T-helper 17 cell (primary cell): ENCODE measurements around the gene CDH5. TPM values are rescaled to one million over a fixed set of nuclear protein-coding genes. Genes with fewer than 3 reads are reported as not detected.

Experiments
- ATAC-seq: fragments of 150-1000 bp; cut with Tn5 transposase; 2 replicates; pipeline ENCODE4 v1.10.0; 2021; ENCODE audit warnings: mild to moderate bottlenecking, moderate library complexity
- DNase-seq, 3 donors: peaks; one replicate each; pipeline versions ENCODE4 v3.0.0 to v3.0.0-alpha.2; 2020 to 2021
- H3K9me3 ChIP-seq: one replicate; pipeline ENCODE4 v1.7.0; 2013; ENCODE audit warnings: low read length, mild to moderate bottlenecking; ENCODE audit not compliant: control insufficient read depth, poor library complexity, severe bottlenecking
- H3K27ac Mint-ChIP-seq: one replicate; pipeline ENCODE4 v1.8.0; 2022; ENCODE audit warnings: mild to moderate bottlenecking, moderate library complexity, mixed read lengths
- H3K27me3 Mint-ChIP-seq: one replicate; pipeline ENCODE4 v1.8.0; 2022; ENCODE audit warnings: mixed read lengths
- H3K36me3 Mint-ChIP-seq: one replicate; pipeline ENCODE4 v1.8.0; 2022; ENCODE audit warnings: low read depth, mixed read lengths
- H3K4me1 Mint-ChIP-seq: one replicate; pipeline ENCODE4 v1.8.0; 2022; ENCODE audit warnings: mild to moderate bottlenecking, mixed read lengths
- H3K4me3 Mint-ChIP-seq: one replicate; pipeline ENCODE4 v1.8.0; 2022; ENCODE audit warnings: mild to moderate bottlenecking, moderate library complexity, mixed read lengths
- total RNA-seq, 4 donors: library from RNA in 2 of 4; stranded (reverse) in 2 of 4; gene quantifications; one replicate each; pipeline ENCODE4 v1.2.3 and lab custom pipeline; 2022 to 2026

Gene CDH5
- total RNA-seq, 2 donors from 2014 or later = not detected

DNA sequence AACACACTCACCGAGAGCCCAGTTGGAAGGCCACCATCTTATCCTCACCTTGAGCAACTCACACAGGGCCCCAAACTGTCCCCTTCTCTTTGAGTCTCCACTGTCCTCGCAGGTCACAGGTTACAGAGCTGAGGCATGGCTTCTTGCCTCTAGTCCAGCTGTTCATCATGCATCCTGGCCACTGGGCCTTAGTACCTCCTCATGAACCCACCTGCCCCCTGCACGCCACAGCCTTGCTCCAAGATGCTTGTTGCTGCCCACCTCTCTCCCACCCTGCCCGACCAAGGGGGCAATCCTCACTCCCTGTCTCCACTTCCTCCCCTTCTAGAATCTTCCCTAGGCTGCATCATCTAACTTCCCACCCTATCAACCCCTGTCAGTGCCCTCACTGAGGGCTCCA, 17.1 kb downstream of the CDH5 start:
- Mint-ChIP-seq H3K27ac (no peak overlapping the region), H3K36me3 (peaks cover 2% of the 10 kb centered on the region), H3K4me1 (no peaks in the 10 kb centered on the region), H3K27me3 (peaks cover 16% of the 10 kb centered on the region), H3K4me3 (no peak overlapping the region)
- ATAC-seq (no peak), DNase-seq (no peak)
- no peaks in the 10 kb centered on the region for H3K9me3 ChIP-seq

- Mint-ChIP-seq H3K27me3 (peaks cover 17% of the 10 kb centered on the region), H3K4me3 (no peak overlapping the region), H3K4me1 (no peaks in the 10 kb centered on the region), H3K36me3 (peaks cover 2% of the 10 kb centered on the region), H3K27ac (no peak overlapping the region)
- DNase-seq (no peak), ATAC-seq (no peak)
- H3K9me3 ChIP-seq = no peaks in the 10 kb centered on the region
Measured at GRCh38 chr16:66385415-66385814, 18.9 kb downstream of the CDH5 start.

- Mint-ChIP-seq H3K27me3 (peaks cover 17% of the 10 kb centered on the region), H3K27ac (no peak overlapping the region), H3K36me3 (peaks cover 2% of the 10 kb centered on the region), H3K4me1 (no peaks in the 10 kb centered on the region), H3K4me3 (no peak overlapping the region)
- H3K9me3 ChIP-seq = no peaks in the 10 kb centered on the region
- ATAC-seq = no peak
- no peak for DNase-seq
Measured at GRCh38 chr16:66386629-66387622, 20.4 kb downstream of the CDH5 start.

GRCh38 chr16:66387817-66388332, 21.4 kb downstream of the CDH5 start:
- H3K4me1 Mint-ChIP-seq = peaks cover 2% of the 10 kb centered on the region
- ATAC-seq (no peak), DNase-seq (no peak)
- no peaks in the 10 kb centered on the region for H3K9me3 ChIP-seq
- H3K27me3 Mint-ChIP-seq = peaks cover 17% of the 10 kb centered on the region
- H3K27ac Mint-ChIP-seq = no peak overlapping the region
- no peak overlapping the region for H3K4me3 Mint-ChIP-seq
- peaks cover 2% of the 10 kb centered on the region for H3K36me3 Mint-ChIP-seq

DNA sequence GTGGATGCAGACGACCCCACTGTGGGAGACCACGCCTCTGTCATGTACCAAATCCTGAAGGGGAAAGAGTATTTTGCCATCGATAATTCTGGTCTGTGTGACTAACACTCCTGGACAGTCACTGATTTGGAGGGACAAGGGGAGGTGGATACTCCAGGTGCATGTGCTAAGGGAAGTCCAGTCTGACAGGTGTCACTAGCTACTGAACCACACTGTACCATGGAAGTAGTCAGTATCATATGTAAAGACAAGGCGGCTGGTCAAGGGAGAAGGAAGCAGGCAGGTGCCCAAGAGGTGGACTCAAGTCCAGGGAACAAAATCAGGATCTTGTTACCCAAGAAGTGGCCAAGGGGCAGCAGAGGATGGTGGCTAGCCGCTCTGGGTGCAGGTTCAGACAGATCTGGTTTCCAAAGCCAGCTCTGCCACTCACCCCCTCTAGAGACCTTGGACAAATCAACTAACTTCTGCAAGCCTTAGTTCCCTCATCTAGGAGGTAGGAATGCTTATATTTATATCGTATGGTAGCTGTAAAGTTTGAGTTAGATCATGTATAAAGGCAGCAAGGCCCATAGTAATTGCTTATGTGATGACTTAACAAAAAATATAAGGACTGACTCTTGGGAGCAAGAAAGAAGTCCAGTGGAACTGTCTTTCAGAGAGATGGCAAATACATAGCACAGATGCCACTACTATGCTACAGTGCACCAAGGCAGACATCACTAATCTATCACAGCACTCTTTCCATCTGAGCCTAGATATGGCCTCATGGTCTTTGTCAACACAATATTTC, 22.1 kb downstream of the CDH5 start:
- peaks cover 2% of the 10 kb centered on the region for H3K4me1 Mint-ChIP-seq
- no peak overlapping the region for H3K27ac Mint-ChIP-seq
- H3K36me3 Mint-ChIP-seq = peaks cover 2% of the 10 kb centered on the region
- H3K4me3 Mint-ChIP-seq = no peak overlapping the region
- no peak for ATAC-seq
- no peaks in the 10 kb centered on the region for H3K9me3 ChIP-seq
- H3K27me3 Mint-ChIP-seq = peaks cover 17% of the 10 kb centered on the region
- no peak for DNase-seq

GRCh38 chr16:66389256-66390176, 23.0 kb downstream of the CDH5 start:
- Mint-ChIP-seq H3K4me3 (no peak overlapping the region), H3K27me3 (peaks cover 17% of the 10 kb centered on the region), H3K36me3 (peaks cover 2% of the 10 kb centered on the region), H3K4me1 (peaks cover 2% of the 10 kb centered on the region), H3K27ac (no peak overlapping the region)
- H3K9me3 ChIP-seq = no peaks in the 10 kb centered on the region
- ATAC-seq (no peak), DNase-seq (no peak)

DNA sequence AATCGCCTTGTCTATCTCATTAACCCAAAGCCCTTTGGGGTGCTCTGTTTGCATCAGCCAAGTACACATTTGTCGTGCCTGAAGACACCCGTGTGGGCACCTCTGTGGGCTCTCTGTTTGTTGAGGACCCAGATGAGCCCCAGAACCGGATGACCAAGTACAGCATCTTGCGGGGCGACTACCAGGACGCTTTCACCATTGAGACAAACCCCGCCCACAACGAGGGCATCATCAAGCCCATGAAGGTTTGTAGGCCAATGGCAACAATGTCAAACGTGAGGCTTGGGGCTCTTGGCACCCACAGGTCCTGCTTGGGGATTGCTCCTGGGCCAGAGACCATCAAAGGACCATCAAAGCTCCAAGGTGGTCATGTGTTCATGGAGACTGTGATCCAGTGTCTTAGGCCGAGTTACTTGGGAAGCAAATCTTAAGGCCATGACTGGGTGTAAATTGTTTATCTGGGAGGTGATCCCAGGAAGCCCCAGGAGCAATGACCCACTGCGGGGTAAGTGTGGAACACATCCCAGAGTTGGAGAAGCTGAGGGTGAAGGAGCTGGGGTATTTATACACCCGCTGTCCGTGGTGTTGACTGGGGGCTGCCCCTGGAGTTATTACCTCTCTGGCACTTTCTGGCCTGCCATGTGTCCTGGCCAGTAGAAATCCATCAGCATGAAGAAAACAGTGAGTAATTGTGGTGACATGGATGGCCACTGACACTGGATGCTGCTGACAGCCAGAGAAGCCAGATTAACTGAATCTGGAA, 24.0 kb downstream of the CDH5 start:
- no peak for ATAC-seq
- H3K27ac Mint-ChIP-seq = no peak overlapping the region

GRCh38 chr16:66391726-66392670, 25.5 kb downstream of the CDH5 start:
- ATAC-seq (no peak), DNase-seq (no peak)
- no peak overlapping the region for H3K4me3 Mint-ChIP-seq
- H3K27me3 Mint-ChIP-seq = peaks cover 13% of the 10 kb centered on the region
- no peaks in the 10 kb centered on the region for H3K9me3 ChIP-seq
- no peaks in the 10 kb centered on the region for H3K36me3 Mint-ChIP-seq
- H3K4me1 Mint-ChIP-seq = peaks cover 2% of the 10 kb centered on the region
- H3K27ac Mint-ChIP-seq = no peak overlapping the region

More for the DNA sequence above, 24.0 kb downstream of the CDH5 start:
- H3K9me3 ChIP-seq = no peaks in the 10 kb centered on the region
- Mint-ChIP-seq H3K27me3 (peaks cover 12% of the 10 kb centered on the region), H3K4me1 (peaks cover 2% of the 10 kb centered on the region), H3K4me3 (no peak overlapping the region), H3K36me3 (no peaks in the 10 kb centered on the region)
- DNase-seq = no peak

DNA sequence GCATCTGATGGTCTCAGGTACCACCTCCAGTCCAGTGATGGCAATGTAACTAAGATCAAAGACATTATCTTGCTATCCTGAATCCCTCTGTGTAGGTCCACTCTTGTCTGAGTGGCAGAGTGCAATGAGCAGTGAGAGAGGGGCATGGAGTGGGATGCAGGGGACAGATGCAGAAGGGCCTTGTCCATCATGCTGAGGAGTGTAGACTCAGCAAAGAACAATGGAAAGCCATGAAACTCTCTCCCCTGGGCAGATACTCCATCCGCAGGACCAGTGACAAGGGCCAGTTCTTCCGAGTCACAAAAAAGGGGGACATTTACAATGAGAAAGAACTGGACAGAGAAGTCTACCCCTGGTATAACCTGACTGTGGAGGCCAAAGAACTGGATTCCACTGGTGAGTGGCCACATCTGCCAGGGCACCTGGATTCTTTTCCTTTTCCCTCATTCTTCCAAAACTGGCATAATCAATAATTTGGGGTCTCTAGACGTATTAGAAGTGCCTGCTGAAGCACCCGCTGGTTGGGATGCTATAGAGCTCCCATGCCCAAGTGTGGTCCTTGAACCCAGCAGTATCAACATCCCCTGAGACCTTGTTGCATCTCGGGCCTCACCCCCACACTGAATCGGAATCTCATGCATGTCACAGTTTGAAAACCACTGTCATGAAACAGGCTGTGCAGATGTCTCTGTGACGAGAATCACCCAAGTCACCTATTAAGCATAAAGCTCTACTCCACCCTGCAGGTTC, 29.5 kb downstream of the CDH5 start:
- Mint-ChIP-seq H3K4me1 (peaks cover 4% of the 10 kb centered on the region), H3K27ac (no peak overlapping the region), H3K4me3 (no peak overlapping the region), H3K27me3 (peaks cover 20% of the 10 kb centered on the region), H3K36me3 (no peaks in the 10 kb centered on the region)
- ATAC-seq (no peak), DNase-seq (no peak)
- no peaks in the 10 kb centered on the region for H3K9me3 ChIP-seq

- peaks cover 20% of the 10 kb centered on the region for H3K27me3 Mint-ChIP-seq
- peaks cover 2% of the 10 kb centered on the region for H3K4me1 Mint-ChIP-seq
- H3K9me3 ChIP-seq = no peaks in the 10 kb centered on the region
- H3K4me3 Mint-ChIP-seq = no peak overlapping the region
- no peaks in the 10 kb centered on the region for H3K36me3 Mint-ChIP-seq
- DNase-seq (no peak), ATAC-seq (no peak)
- no peak overlapping the region for H3K27ac Mint-ChIP-seq
Measured at GRCh38 chr16:66397736-66398433, 31.4 kb downstream of the CDH5 start.
